Adipose tissue (tissue), 3 donors: ENCODE results near the gene OVAAL. TPM values are rescaled to one million over a fixed set of nuclear protein-coding genes. Genes with fewer than 3 reads are reported as not detected.

Experiments
- H3K27ac ChIP-seq: one replicate; pipeline ENCODE4 v1.5.1; 2013; ENCODE audit warnings: low read depth, low read length
- WGBS, 3 donors: extraction: QIAGEN DNeasy Blood & Tissue Kit; methylation state at CpG; one replicate each; pipeline ENCODE4 v1.1.7; 2013; 5-methylcytosine and 5-hydroxymethylcytosine counted together
- polyA plus RNA-seq, 3 donors: library from polyadenylated mRNA; stranded (reverse); fragments of 200-250 nt; gene quantifications; one replicate each; pipeline ENCODE4 v1.2.3, GENCODE V29; 2013
- donor health status: healthy with polysubstance abuse.
- donor health status: Bipolar disorder and iron deficiency.
- donor health status: healthy.

Gene OVAAL
- polyA plus RNA-seq, 3 donors = not detected

- H3K27ac ChIP-seq = no peak overlapping the region
These were observed 4.5 kb downstream of the OVAAL start for GRCh38 chr1:180563026-180563827.

DNA sequence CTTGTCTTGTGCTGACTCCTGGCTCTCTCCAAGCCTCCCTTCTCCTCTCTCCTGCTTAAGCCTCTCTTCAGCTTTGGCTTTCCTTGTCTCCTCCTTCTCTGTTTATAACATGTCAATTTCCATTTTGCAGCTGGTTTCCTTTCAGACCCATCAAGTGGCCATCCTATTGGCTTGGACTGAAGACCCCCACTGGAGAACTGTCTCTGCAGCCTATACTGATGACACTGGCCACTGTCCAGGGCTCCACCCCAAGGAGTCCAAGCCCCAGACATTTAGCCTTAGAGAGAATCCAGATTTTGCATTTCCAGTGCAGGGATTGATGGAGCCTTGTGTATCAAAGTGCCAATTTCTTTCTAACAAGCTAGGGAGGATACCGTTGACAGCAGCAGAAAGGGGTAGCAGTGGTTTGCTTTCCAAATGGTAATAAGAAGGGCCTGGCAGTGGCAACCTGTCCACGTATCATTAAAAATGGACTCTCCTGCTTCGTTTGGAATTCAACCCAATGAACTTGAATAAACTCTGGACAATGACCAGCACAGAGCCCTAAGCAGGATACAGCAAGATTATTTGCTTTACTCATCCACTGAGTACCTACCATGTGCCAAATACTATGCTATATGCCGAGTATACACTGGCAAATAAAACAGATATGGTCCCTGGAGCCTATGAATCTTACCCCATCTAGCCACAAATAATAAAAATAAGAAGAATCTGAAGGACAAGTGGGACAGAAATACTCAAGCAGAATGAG lies 6.5 kb downstream of the OVAAL start:
- WGBS, 3 donors = 67 to 81% (median 70%) methylated on average over 4 of the region's 4 CpGs
- no peak overlapping the region for H3K27ac ChIP-seq

More at GRCh38 chr1:180563026-180563827, 4.5 kb downstream of the OVAAL start:
- WGBS, 3 donors = 76 to 90% (median 80%) methylated on average over 14 of the region's 14 CpGs

GRCh38 chr1:180566026-180566425 lies 7.3 kb downstream of the OVAAL start:
- H3K27ac ChIP-seq = no peak overlapping the region
- WGBS, 3 donors = 70 to 80% (median 79%) methylated on average over 6 of the region's 6 CpGs

- WGBS, 3 donors = 45 to 65% (median 47%) methylated on average over 1 of the region's 1 CpG
- H3K27ac ChIP-seq = no peak overlapping the region
These were observed 7.7 kb downstream of the OVAAL start for GRCh38 chr1:180566495-180566894.

- WGBS, 3 donors = 85 to 94% (median 89%) methylated on average over 9 of the region's 9 CpGs
- H3K27ac ChIP-seq = no peak overlapping the region
These were observed 8.9 kb downstream of the OVAAL start for GRCh38 chr1:180567654-180568053.

DNA sequence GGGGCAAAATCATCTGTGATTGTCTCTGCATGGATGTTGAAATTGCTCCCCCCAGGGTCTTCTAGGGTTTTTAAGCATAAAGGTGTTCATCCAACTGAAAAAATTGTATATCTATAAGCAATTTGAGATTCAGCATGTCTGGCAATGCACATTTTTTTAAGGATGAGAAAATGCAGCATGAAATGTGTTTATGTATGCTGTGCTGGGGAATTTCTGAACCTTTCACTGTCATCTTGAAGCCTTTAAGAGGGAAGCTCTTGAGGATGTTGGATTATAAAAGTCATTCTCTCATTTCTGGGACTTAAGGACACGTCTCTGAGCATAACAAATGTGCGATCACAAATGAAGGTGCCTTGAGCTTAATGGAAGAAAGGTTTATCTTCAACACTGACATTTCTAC lies 9.4 kb downstream of the OVAAL start:
- no peak overlapping the region for H3K27ac ChIP-seq
- WGBS, 3 donors = 74 to 90% (median 77%) methylated on average over 2 of the region's 2 CpGs

DNA sequence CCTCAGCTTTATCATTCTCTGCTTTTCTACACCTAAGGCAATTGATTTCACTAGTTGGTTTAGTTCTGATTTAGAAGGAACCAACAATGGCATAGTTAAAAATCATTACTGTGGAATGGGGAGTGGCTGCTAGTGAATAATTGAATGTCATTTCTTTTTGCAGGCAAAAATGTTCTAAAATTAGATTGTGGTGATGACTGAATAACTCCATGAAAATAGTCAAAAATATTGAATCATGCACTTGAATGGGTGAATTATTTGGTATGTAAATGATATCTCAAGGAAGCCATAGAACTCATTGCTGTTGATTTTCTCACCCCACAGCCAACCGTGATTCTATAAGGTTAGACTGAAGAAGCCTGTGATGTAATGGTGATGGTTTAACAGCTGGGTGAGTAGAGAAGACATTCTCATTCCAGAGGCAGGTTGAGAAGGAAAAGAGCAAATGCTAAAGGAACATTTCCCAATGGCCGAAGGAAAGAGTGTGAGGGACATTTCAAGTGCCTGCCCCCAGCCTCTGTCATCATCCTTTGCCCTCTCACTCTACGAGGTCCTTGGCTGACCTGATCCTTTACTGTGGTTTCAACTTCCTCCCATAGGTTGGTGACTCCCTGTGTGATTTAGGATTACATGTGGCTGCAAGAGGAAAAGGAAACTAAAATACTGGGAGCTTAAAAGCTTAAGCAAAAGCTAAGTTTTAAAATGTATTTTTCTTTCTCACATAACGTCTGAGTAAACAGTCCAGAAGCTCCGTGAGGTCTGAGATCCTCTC lies 12.5 kb downstream of the OVAAL start:
- H3K27ac ChIP-seq = no peak overlapping the region
- 70 to 84% (median 75%) methylated on average over 5 of the region's 5 CpGs for WGBS, 3 donors

DNA sequence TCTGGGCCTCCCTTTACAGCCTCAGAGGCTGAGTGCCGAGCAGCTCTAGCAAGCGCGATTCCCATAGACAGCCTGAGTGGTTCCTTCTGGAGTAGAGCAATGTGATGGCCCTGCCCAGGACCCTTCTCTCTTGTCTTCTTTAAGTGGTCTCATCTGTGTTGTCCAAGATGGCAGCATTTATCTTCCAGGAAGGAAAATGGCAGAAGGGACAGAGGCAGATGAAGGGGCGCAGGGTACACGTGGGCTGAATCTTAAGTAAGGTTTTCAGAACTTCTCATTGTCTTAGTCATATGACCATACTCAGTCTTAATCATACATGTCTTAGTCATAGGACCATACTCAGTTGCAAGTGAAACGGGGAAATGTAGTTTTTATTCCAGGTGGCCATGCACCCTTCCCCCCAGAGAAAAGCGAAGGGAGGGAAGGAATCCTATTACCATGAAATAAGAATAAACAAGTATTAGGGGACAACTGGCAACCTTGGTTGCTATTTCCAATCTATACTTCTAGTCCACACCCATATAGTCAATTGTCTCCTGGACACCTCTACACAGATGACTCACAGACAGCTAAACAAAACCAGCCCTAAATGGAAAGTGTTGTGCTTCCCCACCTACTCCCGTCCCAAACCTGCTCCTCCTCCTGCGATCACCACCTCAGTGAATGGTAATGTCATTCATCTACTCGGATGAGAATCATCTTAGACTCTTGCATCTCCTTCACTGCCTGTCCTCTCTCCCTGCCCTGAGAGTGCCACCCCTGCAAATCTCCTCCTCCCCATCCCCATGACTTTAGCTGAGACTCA lies 13.3 kb downstream of the OVAAL start:
- H3K27ac ChIP-seq = no peak overlapping the region
- 82 to 91% (median 87%) methylated on average over 10 of the region's 10 CpGs for WGBS, 3 donors

- no peak overlapping the region for H3K27ac ChIP-seq
- 87 to 94% (median 90%) methylated on average over 4 of the region's 4 CpGs for WGBS, 3 donors
These were observed 14.0 kb downstream of the OVAAL start for GRCh38 chr1:180572760-180573159.

- WGBS, 3 donors = 22 to 73% (median 66%) methylated on average over 4 of the region's 4 CpGs
- H3K27ac ChIP-seq = no peak overlapping the region
These were observed 15.4 kb downstream of the OVAAL start for GRCh38 chr1:180574031-180574713.

- no peak overlapping the region for H3K27ac ChIP-seq
- WGBS, 3 donors = 37 to 79% (median 75%) methylated on average over 3 of the region's 3 CpGs
These were observed 18.6 kb downstream of the OVAAL start for GRCh38 chr1:180577361-180577760.

DNA sequence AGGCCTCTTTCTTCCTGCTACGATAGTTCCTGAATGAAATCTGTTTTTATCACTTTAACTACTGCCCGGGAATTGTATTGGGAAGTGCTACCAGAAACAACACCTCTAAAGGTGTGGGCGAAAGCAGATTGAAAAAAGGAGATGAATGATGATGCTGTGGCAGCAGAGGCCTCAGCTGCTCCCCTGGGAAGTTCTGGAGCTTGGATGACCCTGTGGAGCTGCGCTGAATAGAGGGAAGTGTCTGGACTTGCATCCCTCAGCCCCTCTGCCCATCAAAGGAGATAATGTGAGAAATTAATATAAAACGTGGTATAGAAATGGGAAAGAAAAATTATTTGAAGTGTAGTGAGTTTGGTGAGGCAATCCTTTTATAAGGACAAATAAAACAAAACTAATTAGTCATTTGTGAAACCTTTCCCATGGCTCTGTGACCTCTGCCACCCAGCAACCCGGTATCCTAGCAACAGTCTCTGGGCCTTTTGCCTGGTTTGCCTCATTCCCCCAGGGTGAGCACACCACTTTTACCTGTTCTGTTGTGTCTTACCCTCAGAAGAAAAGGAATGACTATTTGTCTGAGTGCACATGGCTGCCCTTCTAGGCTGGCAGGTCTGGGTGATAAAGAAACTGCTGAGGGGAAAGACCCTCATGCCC lies 21.3 kb downstream of the OVAAL start:
- H3K27ac ChIP-seq = no peak overlapping the region
- WGBS, 3 donors = 60 to 74% (median 70%) methylated on average over 6 of the region's 6 CpGs

DNA sequence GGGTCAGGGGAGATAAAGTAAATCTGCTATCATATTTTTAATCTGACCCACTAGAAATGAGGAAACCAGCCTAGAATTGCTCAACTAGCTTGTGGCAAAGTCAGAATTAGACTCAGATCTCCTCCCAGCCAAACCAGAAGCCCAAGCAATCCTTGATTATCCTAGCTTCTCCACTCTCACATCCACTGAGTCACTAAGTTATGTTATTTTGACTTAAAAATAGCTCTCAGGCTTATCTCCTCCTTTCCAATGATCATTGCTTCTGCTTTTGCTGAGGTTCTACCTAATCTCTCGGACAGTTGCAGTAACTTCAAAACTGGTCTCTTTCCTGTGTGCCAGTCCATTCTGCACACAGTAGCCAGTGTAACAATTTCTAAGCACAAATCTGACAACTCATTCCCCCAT lies 22.9 kb downstream of the OVAAL start:
- 67 to 93% (median 72%) methylated on average over 1 of the region's 1 CpG for WGBS, 3 donors
- no peak overlapping the region for H3K27ac ChIP-seq

- H3K27ac ChIP-seq = no peak overlapping the region
- WGBS, 3 donors = 93 to 94% (median 94%) methylated on average over 8 of the region's 8 CpGs
These were observed 26.1 kb downstream of the OVAAL start for GRCh38 chr1:180584869-180585268.

DNA sequence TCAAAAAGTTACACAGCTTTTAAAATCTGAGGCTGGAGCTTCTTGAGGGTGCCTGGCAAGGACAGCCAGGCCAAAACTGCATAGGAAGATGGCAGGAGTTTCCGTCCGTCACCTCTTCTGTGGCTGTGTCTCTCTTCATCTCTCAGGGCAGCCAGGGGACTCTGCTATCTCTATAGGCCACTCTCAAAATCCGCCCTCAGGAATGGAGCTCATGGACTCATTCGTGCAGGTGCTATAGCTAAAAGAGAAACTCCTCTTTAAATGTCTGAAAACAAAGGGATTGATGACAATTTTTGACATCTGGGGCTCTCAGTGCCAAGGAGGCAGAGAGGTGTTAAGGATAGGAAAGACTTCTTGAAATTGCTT lies 27.2 kb downstream of the OVAAL start:
- WGBS, 3 donors = 84 to 90% (median 89%) methylated on average over 4 of the region's 4 CpGs
- no peak overlapping the region for H3K27ac ChIP-seq

DNA sequence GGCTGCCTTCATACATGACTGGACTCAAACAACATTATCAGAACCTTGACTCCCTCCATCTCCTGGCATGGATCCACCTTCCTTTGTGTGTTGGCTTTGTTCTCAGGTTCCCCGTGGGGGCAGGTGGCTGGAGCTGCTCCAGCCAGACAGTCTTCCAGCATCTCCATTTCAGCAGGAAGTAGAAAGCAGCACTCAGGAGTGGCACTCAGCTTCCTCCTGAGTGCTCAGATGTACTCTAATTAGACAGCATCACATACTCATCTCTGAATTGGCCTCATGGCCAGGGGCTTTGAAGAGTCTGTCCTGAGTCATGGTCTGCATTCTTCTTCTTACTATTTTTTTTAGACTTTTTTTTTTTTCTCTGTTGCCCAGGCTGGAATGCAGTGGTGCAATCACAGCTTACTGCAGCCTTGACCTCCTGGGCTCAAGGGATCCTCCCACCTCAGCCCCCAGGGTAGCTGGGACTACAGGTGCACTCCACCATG lies 27.9 kb downstream of the OVAAL start:
- H3K27ac ChIP-seq = no peak overlapping the region
- 16 to 22% (median 16%) methylated on average over 1 of the region's 1 CpG for WGBS, 3 donors

DNA sequence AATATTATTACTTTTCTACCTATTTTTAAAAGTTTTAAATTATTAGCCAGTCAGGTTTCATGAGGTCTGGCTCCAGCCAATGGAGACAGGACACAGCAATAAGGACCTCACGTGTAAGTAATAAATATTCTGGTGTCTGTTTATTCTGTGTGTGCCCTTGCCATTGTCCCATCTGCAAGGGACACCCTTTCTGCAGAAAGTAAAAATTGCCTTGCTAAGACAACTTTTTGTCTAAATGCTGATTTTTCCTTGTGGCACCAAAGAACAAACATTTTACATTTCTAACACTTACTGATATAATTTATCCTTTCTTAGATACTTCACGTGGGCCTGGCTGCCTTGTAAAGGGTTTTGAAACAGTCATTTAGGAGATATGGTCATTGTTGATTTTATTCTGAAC lies 29.4 kb downstream of the OVAAL start:
- no peak overlapping the region for H3K27ac ChIP-seq
- WGBS, 3 donors = 55 to 84% (median 80%) methylated on average over 2 of the region's 2 CpGs
